Measurements from ENCODE around the gene UTP18. TPM values are rescaled to one million over a fixed set of nuclear protein-coding genes. Genes with fewer than 3 reads are reported as not detected.

The UTP18 gene
- total and polyA plus RNA-seq, 2 donors from 2014 or later: 28.8 to 31.1 TPM

- no peak for FAIRE-seq
- peaks cover 0 to 36% (median 16%) of the 10 kb centered on the region in 3 donors for H3K4me1 ChIP-seq (ENCODE audit: control insufficient read depth in 2 of 3, insufficient read depth in 2 of 3, low read depth in 1 of 3, low read length in 3 of 3)
Observed at GRCh38 chr17:51257150-51258081, 2.9 kb upstream of the UTP18 start.

GRCh38 chr17:51258756-51259563, 1.4 kb upstream of the UTP18 start:
- intact Hi-C loops (cut with DNase I): no loop called here
- Histone ChIP-seq H3K9me3 (ENCODE audit: control insufficient read depth in 2 of 3, insufficient read depth in 1 of 3, low read length in 3 of 3) (no peaks in the 10 kb centered on the region), H3K27me3 (ENCODE audit: control insufficient read depth, insufficient read depth, low read length) (no peaks in the 10 kb centered on the region), H3K36me3 (ENCODE audit: control insufficient read depth in 2 of 3, insufficient read depth in 3 of 3, low read length in 3 of 3) (peaks cover 2 to 5% (median 4%) of the 10 kb centered on the region in 3 donors), H3K4me3 (ENCODE audit: low read length in 3 of 3) (peak overlapping the region; percentile 84 to 99 (median 99)), H3K4me1 (ENCODE audit: control insufficient read depth in 2 of 3, insufficient read depth in 2 of 3, low read depth in 1 of 3, low read length in 3 of 3) (peaks cover 0 to 36% (median 16%) of the 10 kb centered on the region in 3 donors), H3K9ac (ENCODE audit: low read length in 3 of 3) (peak overlapping the region; percentile 29 to 80 (median 46)), H3K27ac (ENCODE audit: low read depth in 2 of 2, low read length in 2 of 2) (peak overlapping the region; percentile 11 to 47)
- FAIRE-seq: no peak
- peak; percentile 39 to 82 (median 66) for DNase-seq
- TF ChIP-seq CTCF (IDR thresholded peaks at IDR 0.05; ENCODE audit: borderline replicate concordance, extremely low read depth, insufficient read depth): no peak

More at GRCh38 chr17:51257150-51258081, 2.9 kb upstream of the UTP18 start:
- no peaks in the 10 kb centered on the region for H3K9me3 ChIP-seq (ENCODE audit: control insufficient read depth in 2 of 3, insufficient read depth in 1 of 3, low read length in 3 of 3)
- peaks cover 2 to 4% (median 3%) of the 10 kb centered on the region in 3 donors for H3K36me3 ChIP-seq (ENCODE audit: control insufficient read depth in 2 of 3, insufficient read depth in 3 of 3, low read length in 3 of 3)
- no peak overlapping the region for H3K27ac ChIP-seq (ENCODE audit: low read depth in 2 of 2, low read length in 2 of 2)
- no peak for TF ChIP-seq CTCF (IDR thresholded peaks at IDR 0.05; ENCODE audit: borderline replicate concordance, extremely low read depth, insufficient read depth)
- no peak overlapping the region for H3K9ac ChIP-seq (ENCODE audit: low read length in 3 of 3)
- H3K27me3 ChIP-seq (ENCODE audit: control insufficient read depth, insufficient read depth, low read length): no peaks in the 10 kb centered on the region
- DNase-seq: no peak
- H3K4me3 ChIP-seq (ENCODE audit: low read length in 3 of 3): no peak overlapping the region
- intact Hi-C loops (cut with DNase I): no loop called here

DNA sequence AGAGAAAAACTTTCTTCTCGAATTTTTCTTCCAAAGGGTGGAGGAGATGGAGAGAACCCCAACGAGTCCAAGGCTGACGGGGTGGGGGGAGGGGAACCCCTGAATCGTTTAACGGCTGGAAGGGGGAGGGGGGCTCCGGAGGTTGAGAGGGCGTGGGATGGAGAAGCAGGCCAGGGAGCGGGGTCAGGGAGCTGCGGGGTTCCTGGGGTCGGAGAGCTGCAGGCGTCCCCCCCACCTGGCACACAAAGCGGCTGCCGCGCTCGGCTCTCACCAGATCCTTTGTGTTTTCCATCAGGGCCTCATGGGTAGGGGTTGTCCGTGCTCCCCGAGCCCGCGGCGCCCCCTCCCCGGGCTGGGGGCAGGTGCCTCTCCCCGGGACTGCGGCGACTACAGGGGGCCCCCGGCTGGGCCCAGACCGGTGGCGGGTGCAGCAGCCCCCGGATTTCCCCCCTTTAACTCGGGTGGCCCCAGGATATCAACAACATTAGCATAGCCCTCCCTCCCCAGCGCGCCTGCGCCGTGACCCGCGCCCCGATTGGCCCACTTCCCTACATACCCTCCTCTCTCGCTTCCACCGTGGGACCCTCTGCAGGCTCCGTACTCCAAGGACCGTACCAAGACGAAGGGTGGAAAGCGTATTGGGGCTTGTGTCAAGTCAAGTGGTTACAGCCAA, 646 bp upstream of the UTP18 start, which contains the start of gene MBTD1:
Gene MBTD1 (minus strand): TSS at position 486 of the 673 bp plus-strand sequence. CDS start 34,888 bp downstream, outside the sequence.
- FAIRE-seq: no peak
- H3K4me1 ChIP-seq (ENCODE audit: control insufficient read depth in 2 of 3, insufficient read depth in 2 of 3, low read depth in 1 of 3, low read length in 3 of 3): peaks cover 0 to 36% (median 16%) of the 10 kb centered on the region in 3 donors

More for the DNA sequence above, 646 bp upstream of the UTP18 start, which contains the start of gene MBTD1:
- peak within 1 kb of the TSS; percentile 100 for H3K27ac ChIP-seq (ENCODE audit: low read depth in 2 of 2, low read length in 2 of 2)
- TF ChIP-seq CTCF (IDR thresholded peaks at IDR 0.05; ENCODE audit: borderline replicate concordance, extremely low read depth, insufficient read depth): no peak
- H3K27me3 ChIP-seq (ENCODE audit: control insufficient read depth, insufficient read depth, low read length): no peaks in the 10 kb centered on the region
- peak within 1 kb of the TSS; percentile 91 to 99 (median 94) for H3K9ac ChIP-seq (ENCODE audit: low read length in 3 of 3)
- intact Hi-C loops (cut with DNase I): no loop called here
- H3K4me3 ChIP-seq (ENCODE audit: low read length in 3 of 3): peak within 1 kb of the TSS; percentile 84 to 99 (median 99)
- peaks cover 0 to 2% (median under 1%) of the 10 kb centered on the region in 3 donors for H3K36me3 ChIP-seq (ENCODE audit: control insufficient read depth in 2 of 3, insufficient read depth in 3 of 3, low read length in 3 of 3)
- DNase-seq: peak; percentile 97 to 99 (median 98)
- H3K9me3 ChIP-seq (ENCODE audit: control insufficient read depth in 2 of 3, insufficient read depth in 1 of 3, low read length in 3 of 3): no peaks in the 10 kb centered on the region

Measured in kidney (tissue), 14 donors.